Germinal center (tissue), 1 donor: ENCODE results near the gene URI1.
A peak's percentile ranks its signal among the peaks of the same experiment; 100 is the strongest.
"Not testable (repeated sequence)": the region's sequence is repeated elsewhere in the genome, so short reads cannot be mapped to it uniquely, and the experiment has no call there.

Experiments
- DNase-seq: peaks from one replicate; pipeline ENCODE4 v3.0.0; 2012; ENCODE audit warnings: mixed read lengths, low spot score

Gene URI1

GRCh38 chr19:29942404-29943261 is 594 bp downstream of the URI1 start:
- DNase-seq: peak; percentile 84

- DNase-seq: no peak
Measured at GRCh38 chr19:29943615-29944014, 1.6 kb downstream of the URI1 start.

GRCh38 chr19:29944390-29945012 is 2.5 kb downstream of the URI1 start:
- no peak for DNase-seq

GRCh38 chr19:29945017-29945416 is 3.0 kb downstream of the URI1 start:
- DNase-seq: no peak

GRCh38 chr19:29945433-29945832 is 3.4 kb downstream of the URI1 start:
- no peak for DNase-seq

DNA sequence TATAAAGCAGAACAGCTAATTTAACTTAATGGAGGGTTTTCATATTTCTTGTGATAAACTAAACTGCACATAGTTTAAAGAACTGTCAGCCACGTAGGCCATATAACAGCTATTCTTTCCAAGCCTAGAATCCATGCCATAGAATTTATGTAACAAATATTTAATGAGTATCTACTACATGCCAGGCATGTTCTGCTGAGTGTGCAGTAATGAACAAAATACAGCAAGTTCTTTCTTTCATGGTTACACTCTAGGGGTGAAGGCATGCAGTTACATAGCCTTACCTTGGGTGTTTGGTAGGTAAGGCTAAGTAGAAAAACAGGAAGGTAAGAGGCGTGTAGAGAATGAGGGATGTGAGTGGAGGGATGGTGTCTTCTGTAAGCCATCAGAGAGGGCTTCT is 4.6 kb downstream of the URI1 start:
- no peak for DNase-seq

- DNase-seq: no peak
Measured at GRCh38 chr19:29947871-29948270, 5.8 kb downstream of the URI1 start.

GRCh38 chr19:29948759-29949470 is 6.9 kb downstream of the URI1 start:
- DNase-seq: not testable (repeated sequence)

DNA sequence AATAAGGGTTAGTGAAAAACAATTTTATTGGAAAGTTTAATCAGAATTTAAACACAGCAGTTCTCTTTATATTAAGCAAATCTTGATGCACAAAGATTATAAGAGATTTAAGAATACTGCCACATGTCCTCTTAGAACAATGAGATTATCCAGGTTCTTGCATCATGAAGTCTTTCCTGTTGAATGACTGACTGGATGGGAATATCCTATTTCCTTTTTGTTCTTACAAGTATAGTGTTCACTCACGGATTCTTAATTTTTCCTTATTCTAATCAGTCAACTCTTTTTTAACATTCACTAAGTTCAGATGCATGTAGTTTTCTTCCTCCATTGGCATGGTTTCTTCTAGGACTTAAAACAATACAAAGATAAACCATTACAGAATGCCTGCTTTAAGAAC is 10.1 kb downstream of the URI1 start:
- DNase-seq: no peak

DNA sequence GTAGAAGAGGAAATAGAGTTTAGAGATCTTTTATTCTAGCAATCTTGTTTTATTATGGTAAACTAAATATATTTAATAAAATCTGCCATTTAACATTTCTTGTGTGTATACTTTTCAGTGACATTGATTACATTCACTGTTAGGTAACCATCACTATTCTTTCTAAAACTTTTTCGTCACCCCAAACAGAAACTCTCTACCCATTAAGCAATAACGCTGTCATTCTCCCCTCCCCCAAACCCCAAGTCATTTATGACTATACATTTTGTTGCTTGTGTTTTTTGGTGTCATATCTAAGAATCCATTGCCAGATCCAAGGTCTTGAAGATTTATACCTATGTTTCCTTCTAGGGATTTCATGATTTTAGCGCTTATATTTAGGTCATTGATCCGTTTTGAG is 10.6 kb downstream of the URI1 start:
- no peak for DNase-seq

GRCh38 chr19:29953352-29954247 is 11.6 kb downstream of the URI1 start:
- no peak for DNase-seq

DNA sequence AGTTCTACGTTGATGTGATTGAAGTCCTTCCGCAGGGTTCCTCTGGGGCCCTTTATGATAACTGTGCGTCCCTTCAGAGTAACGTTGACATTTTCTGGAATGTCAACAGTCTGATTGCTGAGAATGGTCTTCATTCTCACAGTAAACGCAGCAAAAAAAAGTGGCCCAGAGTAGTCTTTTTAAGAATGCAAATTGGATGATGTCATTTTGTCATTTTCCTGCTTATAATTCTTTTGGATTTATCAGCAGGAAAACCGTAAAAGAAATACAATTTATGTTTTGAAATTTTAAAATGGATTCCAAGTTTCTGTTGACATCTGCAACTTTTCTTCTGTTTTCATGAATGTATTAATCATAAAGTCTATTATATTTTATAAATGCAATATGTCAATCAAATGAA is 14.8 kb downstream of the URI1 start:
- no peak for DNase-seq

DNA sequence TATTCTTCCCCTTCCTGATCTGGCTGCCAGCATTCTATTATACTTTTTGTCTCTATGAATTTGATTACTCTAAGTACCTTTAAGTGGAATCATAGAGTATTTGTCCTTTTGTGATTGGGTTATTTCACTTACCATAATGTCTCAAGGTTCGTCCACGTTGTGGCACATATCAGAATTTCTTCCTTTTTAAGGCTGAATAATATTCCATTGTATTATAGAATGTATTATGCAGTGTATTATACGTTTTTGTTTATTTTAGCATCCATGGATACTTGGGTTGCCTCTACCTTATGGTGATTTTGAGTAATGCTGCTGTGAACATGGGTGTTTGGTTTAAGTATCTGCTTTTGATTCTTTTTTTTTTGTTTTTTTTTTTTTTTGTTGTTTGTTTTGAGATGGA is 19.3 kb downstream of the URI1 start:
- DNase-seq: no peak

- no peak for DNase-seq
Measured at GRCh38 chr19:29962793-29963192, 20.8 kb downstream of the URI1 start.

- DNase-seq: no peak
Measured at GRCh38 chr19:29963576-29963975, 21.5 kb downstream of the URI1 start.

DNA sequence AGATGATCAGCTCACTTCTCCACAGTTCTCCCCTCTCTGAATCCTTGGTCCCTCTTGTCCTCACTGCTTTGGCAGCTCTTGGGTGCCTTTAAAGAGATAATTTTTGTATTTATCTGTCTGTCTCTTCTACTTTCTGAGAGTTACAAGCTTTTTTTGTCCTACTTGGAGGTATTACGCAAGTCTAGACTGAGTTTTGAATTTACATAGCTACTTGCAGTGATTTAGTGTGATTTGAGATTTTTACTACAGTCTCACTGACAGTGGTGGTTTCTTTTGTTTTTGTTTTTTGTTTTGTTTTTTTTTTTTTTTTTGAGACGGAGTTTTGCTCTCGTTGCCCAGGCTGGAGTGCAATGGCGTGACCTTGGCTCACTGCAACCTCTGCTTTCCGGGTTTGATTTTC is 22.1 kb downstream of the URI1 start:
- no peak for DNase-seq

GRCh38 chr19:29965492-29965891 is 23.5 kb downstream of the URI1 start:
- DNase-seq: no peak

DNA sequence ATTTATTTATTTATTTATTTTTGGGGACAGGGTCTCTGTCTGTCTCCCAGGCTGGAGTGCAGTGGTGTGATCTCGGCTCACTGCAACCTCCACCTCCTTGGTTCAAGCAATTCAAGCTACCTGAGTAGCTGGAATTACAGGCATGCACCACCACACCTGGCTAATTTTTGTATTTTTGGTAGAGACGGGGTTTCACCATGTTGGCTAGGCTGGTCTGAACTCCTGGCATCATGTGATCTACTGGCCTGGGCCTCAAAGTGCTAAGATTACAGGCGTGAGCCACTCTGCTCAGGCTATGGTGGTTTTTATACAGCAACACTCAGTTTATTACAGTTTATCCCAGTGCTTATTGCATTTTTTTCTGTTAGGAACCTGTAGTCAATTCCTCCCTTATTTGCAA is 24.1 kb downstream of the URI1 start:
- DNase-seq: not testable (repeated sequence)

GRCh38 chr19:29966588-29967249 is 24.7 kb downstream of the URI1 start:
- DNase-seq: no peak

DNA sequence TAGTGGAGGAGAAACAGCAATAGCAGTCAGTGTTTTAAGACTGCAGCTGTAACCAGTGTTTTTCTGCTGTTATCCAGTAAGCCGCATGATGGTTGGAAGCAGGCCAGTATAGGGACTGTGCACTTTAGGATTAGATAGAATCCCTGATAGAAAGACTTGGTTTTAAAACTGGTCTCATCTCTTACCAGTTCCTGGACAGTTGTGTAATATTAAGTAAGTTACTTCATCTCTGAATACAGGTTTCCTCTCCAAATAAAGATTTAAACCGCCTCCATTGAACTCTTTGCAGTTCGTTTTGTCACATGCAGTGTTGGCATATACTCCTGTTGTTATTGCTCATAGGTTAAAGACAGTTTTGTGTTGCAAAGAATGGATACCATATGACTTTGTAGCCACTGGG is 25.6 kb downstream of the URI1 start:
- DNase-seq: no peak

- no peak for DNase-seq
Measured at GRCh38 chr19:29969891-29970290, 27.9 kb downstream of the URI1 start.
